ENCODE measurements around the gene CCDC34. TPM values are rescaled to one million over a fixed set of nuclear protein-coding genes. Genes with fewer than 3 reads are reported as not detected.

CCDC34 gene
- total and polyA plus RNA-seq, 8 donors: 3.2 to 28.6 (median 22.3) TPM

- Histone ChIP-seq H3K9me3 (no peaks in the 10 kb centered on the region), H3K27ac (no peak overlapping the region), H3K36me3 (no peaks in the 10 kb centered on the region), H3K27me3 (no peaks in the 10 kb centered on the region), H3K4me3 (no peak overlapping the region), H3K4me1 (no peaks in the 10 kb centered on the region)
- ATAC-seq: no peak
- TF ChIP-seq CTCF (IDR thresholded peaks at IDR 0.05): no peak
- intact Hi-C loops (cut with DNase I): no loop called here
- no peak for DNase-seq
Measured at GRCh38 chr11:27405134-27405533, 42.1 kb upstream of the CCDC34 start.

GRCh38 chr11:27404427-27404826, 41.4 kb upstream of the CCDC34 start:
- no peak for ATAC-seq
- intact Hi-C loops (cut with DNase I): no loop called here

GRCh38 chr11:27403195-27403594, 40.2 kb upstream of the CCDC34 start:
- Histone ChIP-seq H3K9me3 (no peaks in the 10 kb centered on the region), H3K36me3 (no peaks in the 10 kb centered on the region), H3K27ac (no peak overlapping the region), H3K4me1 (no peaks in the 10 kb centered on the region), H3K27me3 (peaks cover 0 to 5% of the 10 kb centered on the region in 2 donors), H3K4me3 (no peak overlapping the region)
- TF ChIP-seq CTCF (IDR thresholded peaks at IDR 0.05): no peak
- ATAC-seq (no peak), DNase-seq (no peak)
- intact Hi-C loops (cut with DNase I): no loop called here

More at GRCh38 chr11:27404427-27404826, 41.4 kb upstream of the CCDC34 start:
- Histone ChIP-seq H3K4me3 (no peak overlapping the region), H3K27ac (no peak overlapping the region), H3K9me3 (no peaks in the 10 kb centered on the region), H3K27me3 (no peaks in the 10 kb centered on the region), H3K36me3 (no peaks in the 10 kb centered on the region), H3K4me1 (no peaks in the 10 kb centered on the region)
- TF ChIP-seq CTCF (IDR thresholded peaks at IDR 0.05): no peak
- DNase-seq: no peak

- Histone ChIP-seq H3K4me3 (no peak overlapping the region), H3K27me3 (peaks cover 0 to 5% of the 10 kb centered on the region in 2 donors), H3K4me1 (no peaks in the 10 kb centered on the region), H3K9me3 (no peaks in the 10 kb centered on the region), H3K36me3 (no peaks in the 10 kb centered on the region), H3K27ac (no peak overlapping the region)
- intact Hi-C loops (cut with DNase I): no loop called here
- DNase-seq (no peak), ATAC-seq (no peak)
- TF ChIP-seq CTCF (IDR thresholded peaks at IDR 0.05): no peak
Measured at GRCh38 chr11:27402450-27402849, 39.4 kb upstream of the CCDC34 start.

GRCh38 chr11:27401833-27402316, 38.9 kb upstream of the CCDC34 start:
- H3K36me3 ChIP-seq: no peaks in the 10 kb centered on the region
- no peak overlapping the region for H3K27ac ChIP-seq
- no peaks in the 10 kb centered on the region for H3K4me1 ChIP-seq
- TF ChIP-seq CTCF (IDR thresholded peaks at IDR 0.05): no peak
- H3K4me3 ChIP-seq: no peak overlapping the region
- DNase-seq (no peak), ATAC-seq (peak; percentile 94)
- H3K27me3 ChIP-seq: peaks cover 0 to 5% of the 10 kb centered on the region in 2 donors
- no peaks in the 10 kb centered on the region for H3K9me3 ChIP-seq
- intact Hi-C loops (cut with DNase I): no loop called here

All from left lung (tissue), 10 donors.